Measurements from ENCODE around the gene TXNDC12. TPM values are rescaled to one million over a fixed set of nuclear protein-coding genes. Genes with fewer than 3 reads are reported as not detected.
"Not testable (repeated sequence)": the region's sequence is repeated elsewhere in the genome, so short reads cannot be mapped to it uniquely, and the experiment has no call there.

TXNDC12 gene
- total RNA-seq, 1 donor from 2014 or later = 28.5 TPM

GRCh38 chr1:52055866-52056162 lies 823 bp upstream of the TXNDC12 start:
- no peak for DNase-seq (ENCODE audit: extremely low spot score in 2 of 2)
- H3K4me3 ChIP-seq = peak overlapping the region; percentile 79 to 99
- no peaks in the 10 kb centered on the region for H3K9me3 ChIP-seq
- H3K27me3 ChIP-seq = no peaks in the 10 kb centered on the region
- peaks cover 0 to 11% of the 10 kb centered on the region in 2 donors for H3K36me3 ChIP-seq
- H3K4me1 ChIP-seq = peaks cover 50% of the 10 kb centered on the region
- peak overlapping the region; percentile 85 for H3K27ac ChIP-seq
- TF ChIP-seq POLR2AphosphoS5 (IDR thresholded peaks at IDR 0.05; ENCODE audit: insufficient read depth in 1 of 2, low read depth in 1 of 2) (no peak), CTCF (IDR thresholded peaks at IDR 0.05) (no peak), POLR2A (IDR thresholded peaks at IDR 0.05) (no peak)
- intact Hi-C loops (cut with DNase I) = no loop called here

- Histone ChIP-seq H3K4me3 (peak overlapping the region; percentile 79 to 99), H3K36me3 (no peaks in the 10 kb centered on the region), H3K27me3 (no peaks in the 10 kb centered on the region), H3K9me3 (no peaks in the 10 kb centered on the region), H3K27ac (peak overlapping the region; percentile 85), H3K4me1 (peaks cover 47% of the 10 kb centered on the region)
- TF ChIP-seq POLR2A (IDR thresholded peaks at IDR 0.05) (no peak), POLR2AphosphoS5 (IDR thresholded peaks at IDR 0.05; ENCODE audit: insufficient read depth in 1 of 2, low read depth in 1 of 2) (no peak), CTCF (IDR thresholded peaks at IDR 0.05) (no peak)
- intact Hi-C loops (cut with DNase I) = no loop called here
- no peak for DNase-seq (ENCODE audit: extremely low spot score in 2 of 2)
Measured at GRCh38 chr1:52054496-52055065, 410 bp downstream of the TXNDC12 start.

- H3K27me3 ChIP-seq = no peaks in the 10 kb centered on the region
- peak overlapping the region in 1 of 2 donors; percentile 99 for H3K4me3 ChIP-seq
- peaks cover 40% of the 10 kb centered on the region for H3K4me1 ChIP-seq
- intact Hi-C loops (cut with DNase I) = no loop called here
- TF ChIP-seq POLR2AphosphoS5 (IDR thresholded peaks at IDR 0.05; ENCODE audit: insufficient read depth in 1 of 2, low read depth in 1 of 2) (no peak), CTCF (IDR thresholded peaks at IDR 0.05) (no peak), POLR2A (IDR thresholded peaks at IDR 0.05) (no peak)
- no peaks in the 10 kb centered on the region for H3K36me3 ChIP-seq
- DNase-seq (ENCODE audit: extremely low spot score in 2 of 2) = no peak
- H3K27ac ChIP-seq = no peak overlapping the region
- no peaks in the 10 kb centered on the region for H3K9me3 ChIP-seq
Measured at GRCh38 chr1:52053862-52054261, 1.1 kb downstream of the TXNDC12 start.

- H3K36me3 ChIP-seq; H3K27ac ChIP-seq; intact Hi-C loops (cut with DNase I); DNase-seq (ENCODE audit: extremely low spot score in 2 of 2); H3K27me3 ChIP-seq; H3K4me3 ChIP-seq; H3K9me3 ChIP-seq: not testable (repeated sequence)
- peaks cover 13% of the 10 kb centered on the region for H3K4me1 ChIP-seq
Measured at GRCh38 chr1:52049337-52049736, 5.7 kb downstream of the TXNDC12 start.

- H3K4me1 ChIP-seq; DNase-seq (ENCODE audit: extremely low spot score in 2 of 2); H3K27ac ChIP-seq; H3K27me3 ChIP-seq; H3K36me3 ChIP-seq; H3K9me3 ChIP-seq; H3K4me3 ChIP-seq; intact Hi-C loops (cut with DNase I): not testable (repeated sequence)
Measured at GRCh38 chr1:52045666-52046195, 9.3 kb downstream of the TXNDC12 start.

GRCh38 chr1:52045236-52045635 lies 9.8 kb downstream of the TXNDC12 start:
- intact Hi-C loops (cut with DNase I) = no loop called here
- Histone ChIP-seq H3K9me3 (no peaks in the 10 kb centered on the region), H3K36me3 (peaks cover 4 to 12% of the 10 kb centered on the region in 2 donors), H3K4me1 (no peaks in the 10 kb centered on the region), H3K4me3 (no peak overlapping the region), H3K27me3 (no peaks in the 10 kb centered on the region), H3K27ac (no peak overlapping the region)
- TF ChIP-seq CTCF (IDR thresholded peaks at IDR 0.05) (no peak), POLR2AphosphoS5 (IDR thresholded peaks at IDR 0.05; ENCODE audit: insufficient read depth in 1 of 2, low read depth in 1 of 2) (no peak), POLR2A (IDR thresholded peaks at IDR 0.05) (no peak)
- no peak for DNase-seq (ENCODE audit: extremely low spot score in 2 of 2)
